Esophagus squamous epithelium (tissue), 4 donors: ENCODE results near the gene ULK4.

ENCODE experiments used
- CTCF ChIP-seq, 6 experiments: fragments of 450-650 bp in 4 of 6; fragments of 200-600 bp in 2 of 6; sonication (generic) in 2 of 6; IDR thresholded peaks; one replicate each; pipeline ENCODE4 v1.5.1; 2016 to 2019; ENCODE audit warnings: antibody characterized with exemption in 6 of 6, mild to moderate bottlenecking in 4 of 6, moderate library complexity in 4 of 6
- POLR2A ChIP-seq, 4 donors: fragments of 450-650 bp; IDR thresholded peaks; one replicate each; pipeline ENCODE4 v1.6.1; 2017; ENCODE audit warnings: antibody characterized with exemption in 4 of 4, mild to moderate bottlenecking in 4 of 4, moderate library complexity in 3 of 4

DNA sequence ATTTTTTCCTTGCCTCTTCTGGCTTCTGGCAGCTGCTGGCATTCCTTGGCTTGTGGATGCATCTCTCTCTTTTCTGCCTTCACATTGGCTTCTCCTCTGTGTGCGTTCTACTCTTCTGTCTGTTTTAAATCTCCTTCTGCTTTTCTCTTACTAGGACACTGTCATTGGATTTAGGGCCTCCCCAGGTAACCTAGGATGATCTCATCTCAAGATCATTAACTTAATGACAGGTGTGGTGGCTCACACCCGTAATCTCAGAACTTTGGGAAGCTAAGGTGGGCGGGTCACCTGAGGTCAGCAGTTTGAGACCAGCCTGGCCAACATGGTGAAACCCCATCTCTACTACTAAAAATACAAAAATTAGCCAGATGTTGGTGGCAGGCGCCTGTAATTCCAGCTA is 40.9 kb upstream of the ULK4 start:
- TF ChIP-seq CTCF (IDR thresholded peaks at IDR 0.05) (no peak), POLR2A (IDR thresholded peaks at IDR 0.05) (no peak)
